LNCaP clone FGC (cell line): ENCODE measurements around the gene TTLL5.

Source experiments
- DNase-seq: peaks from one replicate; pipeline ENCODE4 v3.0.0-alpha.2; 2011; ENCODE audit warnings: low read depth
- H3K4me3 ChIP-seq: 2 replicates; pipeline ENCODE4 v1.5.1; 2011; ENCODE audit warnings: mild to moderate bottlenecking, low read depth, low read length, control low read depth
- TF ChIP-seq, protein P1 (sequence below): IDR thresholded peaks from 2 replicates; pipeline ENCODE4 v1.5.1; 2012; ENCODE audit warnings: mild to moderate bottlenecking; ENCODE audit not compliant: control insufficient read depth, insufficient read depth; ENCODE audit errors: extremely low read depth

The TTLL5 gene

DNA sequence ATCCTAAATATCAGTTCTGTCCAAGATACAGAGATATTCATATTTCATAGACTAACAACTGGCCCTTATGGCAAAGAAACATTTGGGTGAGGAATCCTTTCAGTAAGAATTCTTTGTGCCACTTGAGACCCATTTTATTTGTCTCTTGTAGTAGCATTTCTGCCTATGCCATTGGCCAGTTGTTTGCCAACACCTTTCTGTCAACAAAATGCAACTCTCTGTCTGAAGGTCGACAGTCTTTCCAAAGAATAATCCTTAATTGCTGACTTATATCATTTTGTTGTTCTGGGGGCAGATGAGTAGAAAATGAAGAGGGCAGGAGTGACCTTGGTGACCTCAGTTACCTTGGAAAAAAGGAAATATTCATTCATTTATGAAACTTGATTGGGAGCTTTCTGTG lies 335.4 kb downstream of the TTLL5 start:
- no peak for DNase-seq
- H3K4me3 ChIP-seq, result no peak overlapping the region
- TF ChIP-seq, protein P1, sequence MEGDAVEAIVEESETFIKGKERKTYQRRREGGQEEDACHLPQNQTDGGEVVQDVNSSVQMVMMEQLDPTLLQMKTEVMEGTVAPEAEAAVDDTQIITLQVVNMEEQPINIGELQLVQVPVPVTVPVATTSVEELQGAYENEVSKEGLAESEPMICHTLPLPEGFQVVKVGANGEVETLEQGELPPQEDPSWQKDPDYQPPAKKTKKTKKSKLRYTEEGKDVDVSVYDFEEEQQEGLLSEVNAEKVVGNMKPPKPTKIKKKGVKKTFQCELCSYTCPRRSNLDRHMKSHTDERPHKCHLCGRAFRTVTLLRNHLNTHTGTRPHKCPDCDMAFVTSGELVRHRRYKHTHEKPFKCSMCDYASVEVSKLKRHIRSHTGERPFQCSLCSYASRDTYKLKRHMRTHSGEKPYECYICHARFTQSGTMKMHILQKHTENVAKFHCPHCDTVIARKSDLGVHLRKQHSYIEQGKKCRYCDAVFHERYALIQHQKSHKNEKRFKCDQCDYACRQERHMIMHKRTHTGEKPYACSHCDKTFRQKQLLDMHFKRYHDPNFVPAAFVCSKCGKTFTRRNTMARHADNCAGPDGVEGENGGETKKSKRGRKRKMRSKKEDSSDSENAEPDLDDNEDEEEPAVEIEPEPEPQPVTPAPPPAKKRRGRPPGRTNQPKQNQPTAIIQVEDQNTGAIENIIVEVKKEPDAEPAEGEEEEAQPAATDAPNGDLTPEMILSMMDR, result no peak

DNA sequence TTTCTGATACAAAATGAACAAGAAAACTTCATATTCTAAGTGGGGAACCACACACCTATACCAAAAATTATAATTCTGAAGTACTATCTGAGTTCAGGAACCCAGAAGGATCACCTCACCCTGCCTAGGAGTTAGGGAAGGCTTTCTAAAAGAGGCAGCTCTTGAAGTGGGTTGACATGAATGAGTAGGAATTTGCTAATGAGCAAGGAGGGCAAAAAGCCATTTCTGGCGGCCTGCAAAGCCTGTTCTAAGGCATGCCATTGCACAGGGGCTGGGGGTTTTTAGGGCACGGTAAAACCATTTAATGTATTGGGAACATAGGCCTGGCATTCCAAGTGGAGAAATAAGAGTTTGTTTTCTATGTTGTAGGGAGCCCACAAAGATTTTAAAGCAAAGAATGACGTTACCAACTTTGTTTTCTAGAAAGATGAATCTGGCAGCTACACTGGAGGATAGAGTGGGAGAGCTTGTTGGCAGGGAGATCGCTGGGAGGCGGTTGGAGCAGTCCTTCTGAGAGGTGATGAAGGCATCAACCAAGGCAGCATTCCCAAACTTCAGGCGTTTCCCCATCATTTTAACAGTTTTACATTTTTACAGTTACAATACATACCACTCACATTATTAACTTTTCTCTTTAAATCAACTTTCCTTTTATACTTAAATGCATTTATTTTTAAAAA lies 338.6 kb downstream of the TTLL5 start:
- no peak overlapping the region for H3K4me3 ChIP-seq
- TF ChIP-seq, protein P1, result no peak
- no peak for DNase-seq

DNA sequence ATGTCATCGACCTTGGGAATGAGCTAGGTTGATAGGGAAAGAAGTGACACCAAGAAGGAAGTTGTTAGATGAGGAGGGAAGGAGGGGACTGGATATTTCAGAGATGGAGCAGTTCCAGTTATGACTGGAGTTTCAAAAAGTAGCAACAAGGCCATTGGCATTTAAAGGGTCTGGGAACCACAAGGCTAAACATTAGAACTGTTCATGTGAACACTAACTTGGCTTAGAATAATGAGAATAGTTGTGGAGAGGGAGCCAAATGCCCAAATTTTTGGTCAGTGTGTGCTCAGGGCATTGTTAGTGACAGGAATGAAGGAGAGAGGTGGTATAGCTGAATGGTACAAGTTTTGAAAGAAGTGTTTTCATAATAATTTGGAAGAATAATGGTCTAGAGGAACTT lies 341.3 kb downstream of the TTLL5 start:
- no peak overlapping the region for H3K4me3 ChIP-seq
- TF ChIP-seq, protein P1, result no peak
- no peak for DNase-seq
